ENCODE results near the gene AUTS2.

GRCh38 chr7:70657571-70657970 is 1059.3 kb downstream of the AUTS2 start:
- no peak for TF ChIP-seq CTCF (conservative IDR thresholded peaks at IDR 0.05 in 1 of 2, IDR thresholded peaks at IDR 0.05 in 1 of 2; ENCODE audit: low read depth in 1 of 2, low read length in 2 of 2)
- TF ChIP-seq EZH2 (IDR thresholded peaks at IDR 0.05; ENCODE audit: low read length, missing control alignments): no peak
